ENCODE data around the gene THTPA.
A peak's percentile ranks its signal among the peaks of the same experiment; 100 is the strongest.

The THTPA gene

GRCh38 chr14:23561259-23561658 is 5.2 kb downstream of the THTPA start:
- H4K12ac ChIP-seq (ENCODE audit: low read depth, low read length) = no peak overlapping the region
- no peak overlapping the region for H3K4me3 ChIP-seq (ENCODE audit: low read depth, low read length)
- no peak overlapping the region for H4K8ac ChIP-seq (ENCODE audit: low read depth, low read length)
- H3K4me2 ChIP-seq (ENCODE audit: low read length) = no peak overlapping the region
- peaks cover 3% of the 10 kb centered on the region for H3K79me1 ChIP-seq (ENCODE audit: low read length)
- H3K27ac ChIP-seq (ENCODE audit: low read depth, low read length) = no peak overlapping the region
- peaks cover 7% of the 10 kb centered on the region for H3K9me3 ChIP-seq (ENCODE audit: insufficient read depth, low read depth, low read length)
- H3K9ac ChIP-seq (ENCODE audit: low read length) = no peak overlapping the region
- H3K23ac ChIP-seq (ENCODE audit: low read length) = no peak overlapping the region
- no peak overlapping the region for H2BK5ac ChIP-seq (ENCODE audit: low read depth, low read length, poor library complexity)
- peaks cover 5 to 9% of the 10 kb centered on the region in 2 experiments for H3K4me1 ChIP-seq (ENCODE audit: control insufficient read depth in 1 of 2, insufficient read depth in 2 of 2, low read length in 2 of 2)
- no peak overlapping the region for H4K91ac ChIP-seq (ENCODE audit: low read depth, low read length)
- H2AFZ ChIP-seq (ENCODE audit: insufficient read depth, low read length, poor library complexity) = no peak overlapping the region
- no peak overlapping the region for H3K18ac ChIP-seq (ENCODE audit: low read length)
- no peak for DNase-seq
- H2BK12ac ChIP-seq (ENCODE audit: low read length) = no peak overlapping the region
- no CpG with 5 or more reads among the region's 2 CpGs for WGBS (ENCODE audit: extremely low coverage, insufficient coverage, insufficient read length)
- peaks cover 4% of the 10 kb centered on the region for H3K79me2 ChIP-seq (ENCODE audit: control insufficient read depth, insufficient read depth, low read length, poor library complexity)
- no peaks in the 10 kb centered on the region for H3K27me3 ChIP-seq (ENCODE audit: insufficient read depth, low read length)
- H3K14ac ChIP-seq (ENCODE audit: low read length) = no peak overlapping the region
- H3K36me3 ChIP-seq (ENCODE audit: control insufficient read depth in 1 of 2, insufficient read depth in 2 of 2, low read length in 2 of 2) = peaks cover 65 to 75% of the 10 kb centered on the region in 2 experiments
- H2BK120ac ChIP-seq (ENCODE audit: insufficient read depth, low read length, poor library complexity) = no peak overlapping the region
- no peak overlapping the region for H2AK5ac ChIP-seq (ENCODE audit: low read length)
- no peak overlapping the region for H3K4ac ChIP-seq (ENCODE audit: low read depth, low read length)

- Histone ChIP-seq H3K14ac (ENCODE audit: low read length) (no peak overlapping the region), H3K9ac (ENCODE audit: low read length) (no peak overlapping the region), H3K9me3 (ENCODE audit: insufficient read depth, low read depth, low read length) (peaks cover 7% of the 10 kb centered on the region), H3K27me3 (ENCODE audit: insufficient read depth, low read length) (no peaks in the 10 kb centered on the region), H3K23ac (ENCODE audit: low read length) (no peak overlapping the region), H4K91ac (ENCODE audit: low read depth, low read length) (no peak overlapping the region), H3K79me2 (ENCODE audit: control insufficient read depth, insufficient read depth, low read length, poor library complexity) (peaks cover 3% of the 10 kb centered on the region), H3K4ac (ENCODE audit: low read depth, low read length) (no peak overlapping the region), H3K4me2 (ENCODE audit: low read length) (no peak overlapping the region), H2BK12ac (ENCODE audit: low read length) (no peak overlapping the region), H2BK5ac (ENCODE audit: low read depth, low read length, poor library complexity) (no peak overlapping the region), H3K4me1 (ENCODE audit: control insufficient read depth in 1 of 2, insufficient read depth in 2 of 2, low read length in 2 of 2) (peaks cover 4 to 5% of the 10 kb centered on the region in 2 experiments), H2BK120ac (ENCODE audit: insufficient read depth, low read length, poor library complexity) (no peak overlapping the region), H3K79me1 (ENCODE audit: low read length) (peaks cover 3% of the 10 kb centered on the region), H2AFZ (ENCODE audit: insufficient read depth, low read length, poor library complexity) (no peak overlapping the region), H4K12ac (ENCODE audit: low read depth, low read length) (no peak overlapping the region), H3K18ac (ENCODE audit: low read length) (no peak overlapping the region), H3K4me3 (ENCODE audit: low read depth, low read length) (peak overlapping the region; percentile 25), H3K27ac (ENCODE audit: low read depth, low read length) (no peak overlapping the region), H3K36me3 (ENCODE audit: control insufficient read depth in 1 of 2, insufficient read depth in 2 of 2, low read length in 2 of 2) (peaks cover 66 to 75% of the 10 kb centered on the region in 2 experiments), H2AK5ac (ENCODE audit: low read length) (no peak overlapping the region), H4K8ac (ENCODE audit: low read depth, low read length) (no peak overlapping the region)
- no peak for DNase-seq
- no CpG with 5 or more reads among the region's 15 CpGs for WGBS (ENCODE audit: extremely low coverage, insufficient coverage, insufficient read length)
These were observed 6.1 kb downstream of the THTPA start for GRCh38 chr14:23561873-23562821.

- H2AFZ ChIP-seq (ENCODE audit: insufficient read depth, low read length, poor library complexity) = no peak overlapping the region
- no peak overlapping the region for H4K12ac ChIP-seq (ENCODE audit: low read depth, low read length)
- H3K79me1 ChIP-seq (ENCODE audit: low read length) = peaks cover 7% of the 10 kb centered on the region
- H3K23ac ChIP-seq (ENCODE audit: low read length) = no peak overlapping the region
- H3K27me3 ChIP-seq (ENCODE audit: insufficient read depth, low read length) = no peaks in the 10 kb centered on the region
- peaks cover 5% of the 10 kb centered on the region for H3K79me2 ChIP-seq (ENCODE audit: control insufficient read depth, insufficient read depth, low read length, poor library complexity)
- no peak overlapping the region for H3K27ac ChIP-seq (ENCODE audit: low read depth, low read length)
- H3K4me1 ChIP-seq (ENCODE audit: control insufficient read depth in 1 of 2, insufficient read depth in 2 of 2, low read length in 2 of 2) = peaks cover 4 to 5% of the 10 kb centered on the region in 2 experiments
- H3K9me3 ChIP-seq (ENCODE audit: insufficient read depth, low read depth, low read length) = peaks cover 7% of the 10 kb centered on the region
- H3K4me2 ChIP-seq (ENCODE audit: low read length) = no peak overlapping the region
- DNase-seq = peak in 1 of 2 donors; percentile 59
- H4K91ac ChIP-seq (ENCODE audit: low read depth, low read length) = no peak overlapping the region
- no peak overlapping the region for H2AK5ac ChIP-seq (ENCODE audit: low read length)
- H3K4ac ChIP-seq (ENCODE audit: low read depth, low read length) = no peak overlapping the region
- H3K4me3 ChIP-seq (ENCODE audit: low read depth, low read length) = peak overlapping the region; percentile 10
- no peak overlapping the region for H2BK12ac ChIP-seq (ENCODE audit: low read length)
- WGBS (ENCODE audit: extremely low coverage, insufficient coverage, insufficient read length) = no CpG with 5 or more reads among the region's 2 CpGs
- no peak overlapping the region for H3K9ac ChIP-seq (ENCODE audit: low read length)
- peaks cover 66 to 74% of the 10 kb centered on the region in 2 experiments for H3K36me3 ChIP-seq (ENCODE audit: control insufficient read depth in 1 of 2, insufficient read depth in 2 of 2, low read length in 2 of 2)
- H3K14ac ChIP-seq (ENCODE audit: low read length) = no peak overlapping the region
- no peak overlapping the region for H3K18ac ChIP-seq (ENCODE audit: low read length)
- H2BK120ac ChIP-seq (ENCODE audit: insufficient read depth, low read length, poor library complexity) = no peak overlapping the region
- no peak overlapping the region for H4K8ac ChIP-seq (ENCODE audit: low read depth, low read length)
- no peak overlapping the region for H2BK5ac ChIP-seq (ENCODE audit: low read depth, low read length, poor library complexity)
These were observed 6.9 kb downstream of the THTPA start for GRCh38 chr14:23562822-23563472.

DNA sequence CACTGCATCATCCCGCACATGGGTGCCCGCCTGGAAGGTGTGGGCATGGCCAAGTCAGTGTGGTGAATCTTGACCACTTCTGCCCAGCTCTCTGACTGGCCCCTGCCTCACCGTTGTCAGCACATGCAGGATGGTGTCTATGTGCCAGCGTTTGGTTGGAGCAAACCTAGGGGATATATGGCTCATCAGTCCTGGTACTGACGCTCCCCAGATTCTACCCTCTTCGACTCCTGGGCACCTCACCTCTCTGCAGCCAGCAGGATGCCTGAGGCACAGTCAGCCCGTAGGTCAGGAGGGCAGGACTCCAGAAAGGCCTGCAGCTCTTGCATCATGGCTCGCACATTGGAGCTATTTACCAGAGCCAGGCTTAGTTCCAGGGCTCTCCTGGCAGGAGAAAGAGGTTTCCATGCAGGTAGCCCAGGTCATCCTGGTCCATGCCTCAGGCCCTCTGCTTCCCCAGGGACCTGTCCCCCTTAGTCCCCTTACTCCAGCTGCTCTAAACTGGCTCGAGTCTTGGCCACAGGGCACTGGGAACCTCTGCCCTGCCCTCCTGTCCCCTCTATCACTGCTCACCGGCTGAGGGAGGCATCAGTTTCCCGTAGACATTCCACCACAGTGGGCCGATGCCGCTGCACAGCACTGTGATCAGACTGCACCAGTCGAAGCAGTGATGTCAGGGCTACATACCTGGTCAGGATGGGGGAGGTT is 7.6 kb downstream of the THTPA start:
- Histone ChIP-seq H2AFZ (ENCODE audit: insufficient read depth, low read length, poor library complexity) (no peak overlapping the region), H3K4me1 (ENCODE audit: control insufficient read depth in 1 of 2, insufficient read depth in 2 of 2, low read length in 2 of 2) (peaks cover 4 to 5% of the 10 kb centered on the region in 2 experiments), H3K4me3 (ENCODE audit: low read depth, low read length) (peak overlapping the region; percentile 10), H3K18ac (ENCODE audit: low read length) (no peak overlapping the region), H3K4me2 (ENCODE audit: low read length) (no peak overlapping the region), H3K79me1 (ENCODE audit: low read length) (peaks cover 7% of the 10 kb centered on the region), H3K14ac (ENCODE audit: low read length) (no peak overlapping the region), H4K8ac (ENCODE audit: low read depth, low read length) (no peak overlapping the region), H4K12ac (ENCODE audit: low read depth, low read length) (no peak overlapping the region), H3K9me3 (ENCODE audit: insufficient read depth, low read depth, low read length) (peaks cover 7% of the 10 kb centered on the region), H3K27ac (ENCODE audit: low read depth, low read length) (no peak overlapping the region), H3K23ac (ENCODE audit: low read length) (no peak overlapping the region), H3K9ac (ENCODE audit: low read length) (no peak overlapping the region), H3K27me3 (ENCODE audit: insufficient read depth, low read length) (no peaks in the 10 kb centered on the region), H2AK5ac (ENCODE audit: low read length) (no peak overlapping the region), H2BK120ac (ENCODE audit: insufficient read depth, low read length, poor library complexity) (no peak overlapping the region), H3K79me2 (ENCODE audit: control insufficient read depth, insufficient read depth, low read length, poor library complexity) (peaks cover 5% of the 10 kb centered on the region), H2BK5ac (ENCODE audit: low read depth, low read length, poor library complexity) (no peak overlapping the region), H3K4ac (ENCODE audit: low read depth, low read length) (no peak overlapping the region), H2BK12ac (ENCODE audit: low read length) (no peak overlapping the region), H4K91ac (ENCODE audit: low read depth, low read length) (no peak overlapping the region), H3K36me3 (ENCODE audit: control insufficient read depth in 1 of 2, insufficient read depth in 2 of 2, low read length in 2 of 2) (peaks cover 62 to 68% of the 10 kb centered on the region in 2 experiments)
- peak; percentile 40 to 60 for DNase-seq
- no CpG with 5 or more reads among the region's 14 CpGs for WGBS (ENCODE audit: extremely low coverage, insufficient coverage, insufficient read length)
